Fibroblast of lung (primary cell): ENCODE results near the gene CHST9.

Experiments
- CTCF ChIP-seq, 2 donors: IDR thresholded peaks in 1 of 2; conservative IDR thresholded peaks in 1 of 2; 1 replicate in 1 of 2; 2 replicates in 1 of 2; pipeline ENCODE4 v1.5.1; 2011 to 2012; ENCODE audit warnings: low read length in 2 of 2, control low read depth in 1 of 2, inconsistent platforms in 1 of 2, low read depth in 1 of 2, mild to moderate bottlenecking in 1 of 2
- EZH2 ChIP-seq: IDR thresholded peaks from 2 replicates; pipeline ENCODE4 v1.5.1; 2012; ENCODE audit warnings: low read length, control low read depth, mild to moderate bottlenecking; ENCODE audit errors: missing control alignments

- TF ChIP-seq EZH2, result no peak
- no peak for TF ChIP-seq CTCF (conservative IDR thresholded peaks at IDR 0.05 in 1 of 2, IDR thresholded peaks at IDR 0.05 in 1 of 2; ENCODE audit: low read depth in 1 of 2, low read length in 2 of 2)
These were observed 80.4 kb downstream of the CHST9 start for GRCh38 chr18:27104743-27105142.
